Ishikawa (cell line): ENCODE results near the gene EXOSC9.

Experiments
- CEBPB ChIP-seq: IDR thresholded peaks from 2 replicates; pipeline ENCODE4 v1.6.1; 2012
- CREB1 ChIP-seq: IDR thresholded peaks from 2 replicates; pipeline ENCODE4 v1.6.1; 2012; ENCODE audit warnings: low read depth
- EGR1 ChIP-seq: IDR thresholded peaks from 2 replicates; pipeline ENCODE4 v1.6.1; 2012
- RAD21 ChIP-seq: IDR thresholded peaks from 2 replicates; pipeline ENCODE4 v1.6.1; 2012; ENCODE audit warnings: low read depth
- TAF1 ChIP-seq: IDR thresholded peaks from 2 replicates; pipeline ENCODE4 v1.6.1; 2012; ENCODE audit warnings: low read depth, mild to moderate bottlenecking
- TCF12 ChIP-seq: IDR thresholded peaks from 2 replicates; pipeline ENCODE4 v1.6.1; 2012; ENCODE audit warnings: low read depth
- TEAD4 ChIP-seq: IDR thresholded peaks from 2 replicates; pipeline ENCODE4 v1.6.1; 2012
- YY1 ChIP-seq: IDR thresholded peaks from 2 replicates; pipeline ENCODE4 v1.6.1; 2012; ENCODE audit warnings: low read depth
- TF ChIP-seq, protein P1 (sequence below): IDR thresholded peaks from 2 replicates; pipeline ENCODE4 v1.6.1; 2012
- TF ChIP-seq, protein P2 (sequence below): IDR thresholded peaks from 2 replicates; pipeline ENCODE4 v1.6.1; 2012; ENCODE audit warnings: low read depth, mild to moderate bottlenecking

DNA sequence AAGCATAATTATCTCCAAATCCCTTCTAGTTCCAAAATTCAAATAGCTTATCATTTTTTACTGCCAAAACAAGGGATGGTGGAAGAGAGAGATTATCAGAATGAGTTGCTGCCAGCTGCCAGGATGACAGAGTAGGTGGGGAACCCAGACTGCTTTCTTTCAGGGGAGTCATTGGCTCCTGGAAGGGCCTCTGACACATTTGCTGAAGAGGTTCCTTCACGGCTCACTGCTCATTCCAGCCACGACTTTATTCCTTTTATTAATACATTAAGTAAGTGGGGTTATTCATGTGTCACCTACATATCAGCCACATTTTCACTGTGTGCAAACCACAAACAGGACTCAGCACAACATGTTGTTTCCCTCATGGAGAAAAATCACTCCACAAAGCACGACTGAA is 23.5 kb upstream of the EXOSC9 start:
- TF ChIP-seq, protein P1, sequence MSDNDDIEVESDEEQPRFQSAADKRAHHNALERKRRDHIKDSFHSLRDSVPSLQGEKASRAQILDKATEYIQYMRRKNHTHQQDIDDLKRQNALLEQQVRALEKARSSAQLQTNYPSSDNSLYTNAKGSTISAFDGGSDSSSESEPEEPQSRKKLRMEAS = no peak
- TF ChIP-seq YY1 (no peak), TCF12 (no peak), TEAD4 (no peak), EGR1 (no peak), RAD21 (no peak), CEBPB (no peak), CREB1 (no peak), TAF1 (no peak)
- TF ChIP-seq, protein P2, sequence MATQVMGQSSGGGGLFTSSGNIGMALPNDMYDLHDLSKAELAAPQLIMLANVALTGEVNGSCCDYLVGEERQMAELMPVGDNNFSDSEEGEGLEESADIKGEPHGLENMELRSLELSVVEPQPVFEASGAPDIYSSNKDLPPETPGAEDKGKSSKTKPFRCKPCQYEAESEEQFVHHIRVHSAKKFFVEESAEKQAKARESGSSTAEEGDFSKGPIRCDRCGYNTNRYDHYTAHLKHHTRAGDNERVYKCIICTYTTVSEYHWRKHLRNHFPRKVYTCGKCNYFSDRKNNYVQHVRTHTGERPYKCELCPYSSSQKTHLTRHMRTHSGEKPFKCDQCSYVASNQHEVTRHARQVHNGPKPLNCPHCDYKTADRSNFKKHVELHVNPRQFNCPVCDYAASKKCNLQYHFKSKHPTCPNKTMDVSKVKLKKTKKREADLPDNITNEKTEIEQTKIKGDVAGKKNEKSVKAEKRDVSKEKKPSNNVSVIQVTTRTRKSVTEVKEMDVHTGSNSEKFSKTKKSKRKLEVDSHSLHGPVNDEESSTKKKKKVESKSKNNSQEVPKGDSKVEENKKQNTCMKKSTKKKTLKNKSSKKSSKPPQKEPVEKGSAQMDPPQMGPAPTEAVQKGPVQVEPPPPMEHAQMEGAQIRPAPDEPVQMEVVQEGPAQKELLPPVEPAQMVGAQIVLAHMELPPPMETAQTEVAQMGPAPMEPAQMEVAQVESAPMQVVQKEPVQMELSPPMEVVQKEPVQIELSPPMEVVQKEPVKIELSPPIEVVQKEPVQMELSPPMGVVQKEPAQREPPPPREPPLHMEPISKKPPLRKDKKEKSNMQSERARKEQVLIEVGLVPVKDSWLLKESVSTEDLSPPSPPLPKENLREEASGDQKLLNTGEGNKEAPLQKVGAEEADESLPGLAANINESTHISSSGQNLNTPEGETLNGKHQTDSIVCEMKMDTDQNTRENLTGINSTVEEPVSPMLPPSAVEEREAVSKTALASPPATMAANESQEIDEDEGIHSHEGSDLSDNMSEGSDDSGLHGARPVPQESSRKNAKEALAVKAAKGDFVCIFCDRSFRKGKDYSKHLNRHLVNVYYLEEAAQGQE = no peak
